Glutamatergic neuron (in vitro differentiated cells): ENCODE results near the gene CNNM3. TPM values are rescaled to one million over a fixed set of nuclear protein-coding genes. Genes with fewer than 3 reads are reported as not detected.
"Not testable (repeated sequence)": the region's sequence is repeated elsewhere in the genome, so short reads cannot be mapped to it uniquely, and the experiment has no call there.

Source experiments
- DNase-seq: peaks from one replicate; pipeline ENCODE4 v3.0.0; 2022
- H3K27ac Mint-ChIP-seq: one replicate; pipeline ENCODE4 v1.8.0; 2020; ENCODE audit warnings: mild to moderate bottlenecking, mixed read lengths, inconsistent platforms; ENCODE audit not compliant: unreplicated experiment
- H3K27me3 Mint-ChIP-seq: one replicate; pipeline ENCODE4 v1.8.0; 2020; ENCODE audit warnings: mild to moderate bottlenecking, moderate library complexity, mixed read lengths, inconsistent platforms; ENCODE audit not compliant: unreplicated experiment
- H3K36me3 Mint-ChIP-seq: one replicate; pipeline ENCODE4 v1.8.0; 2020; ENCODE audit warnings: mild to moderate bottlenecking, mixed read lengths, inconsistent platforms; ENCODE audit not compliant: unreplicated experiment
- H3K4me1 Mint-ChIP-seq: one replicate; pipeline ENCODE4 v1.8.0; 2020; ENCODE audit warnings: mild to moderate bottlenecking, low read depth, mixed read lengths, inconsistent platforms; ENCODE audit not compliant: unreplicated experiment
- H3K4me3 Mint-ChIP-seq: one replicate; pipeline ENCODE4 v1.8.0; 2020; ENCODE audit warnings: mild to moderate bottlenecking, mixed read lengths, inconsistent platforms; ENCODE audit not compliant: unreplicated experiment
- H3K9me3 Mint-ChIP-seq: one replicate; pipeline ENCODE4 v1.8.0; 2020; ENCODE audit warnings: mild to moderate bottlenecking, moderate library complexity, mixed read lengths, inconsistent platforms; ENCODE audit not compliant: unreplicated experiment
- CTCF ChIP-seq: fragments of 200-600 bp; sonication (generic); IDR thresholded peaks from one replicate; pipeline ENCODE4 v1.5.0; 2021; ENCODE audit not compliant: partially characterized antibody, unreplicated experiment
- total RNA-seq: library from RNA; stranded (reverse); fragmentation: NEBNext Ultra II Directional; extraction: Animal tissue kit (Norgen Biotek cat#: 25700); gene quantifications from one replicate; pipeline ENCODE4 v1.2.1, GENCODE V29; 2021; ENCODE audit not compliant: unreplicated experiment

CNNM3 gene
- total RNA-seq, 1 donor from 2014 or later = 22.3 TPM

- TF ChIP-seq CTCF = no peak
- H3K27me3 Mint-ChIP-seq = peaks cover 4% of the 10 kb centered on the region
- no peak for DNase-seq
- H3K4me1 Mint-ChIP-seq = peaks cover 10% of the 10 kb centered on the region
- H3K27ac Mint-ChIP-seq = no peak overlapping the region
- no peaks in the 10 kb centered on the region for H3K36me3 Mint-ChIP-seq
- no peaks in the 10 kb centered on the region for H3K9me3 Mint-ChIP-seq
- H3K4me3 Mint-ChIP-seq = no peak overlapping the region
Observed at GRCh38 chr2:96792772-96793749, 23.0 kb upstream of the CNNM3 start.

GRCh38 chr2:96795076-96795475 lies 21.0 kb upstream of the CNNM3 start:
- no peak overlapping the region for H3K27ac Mint-ChIP-seq
- no peaks in the 10 kb centered on the region for H3K36me3 Mint-ChIP-seq
- H3K4me1 Mint-ChIP-seq = peaks cover 13% of the 10 kb centered on the region
- no peak for TF ChIP-seq CTCF
- H3K27me3 Mint-ChIP-seq = peaks cover 2% of the 10 kb centered on the region
- H3K4me3 Mint-ChIP-seq = no peak overlapping the region
- no peaks in the 10 kb centered on the region for H3K9me3 Mint-ChIP-seq
- DNase-seq = no peak

GRCh38 chr2:96796497-96796896 lies 19.6 kb upstream of the CNNM3 start:
- not testable (repeated sequence) for H3K27me3 Mint-ChIP-seq, H3K9me3 Mint-ChIP-seq, DNase-seq, H3K36me3 Mint-ChIP-seq, H3K4me3 Mint-ChIP-seq, H3K27ac Mint-ChIP-seq
- H3K4me1 Mint-ChIP-seq = peaks cover 13% of the 10 kb centered on the region

GRCh38 chr2:96797066-96797625 lies 18.9 kb upstream of the CNNM3 start:
- H3K9me3 Mint-ChIP-seq = no peaks in the 10 kb centered on the region
- no peaks in the 10 kb centered on the region for H3K36me3 Mint-ChIP-seq
- DNase-seq = no peak
- no peak for TF ChIP-seq CTCF
- H3K4me3 Mint-ChIP-seq = no peak overlapping the region
- H3K4me1 Mint-ChIP-seq = peaks cover 13% of the 10 kb centered on the region
- H3K27ac Mint-ChIP-seq = no peak overlapping the region
- peaks cover 2% of the 10 kb centered on the region for H3K27me3 Mint-ChIP-seq

- Mint-ChIP-seq H3K9me3 (peaks cover 3% of the 10 kb centered on the region), H3K4me1 (peaks cover 8% of the 10 kb centered on the region), H3K4me3 (no peak overlapping the region), H3K36me3 (no peaks in the 10 kb centered on the region), H3K27me3 (no peaks in the 10 kb centered on the region), H3K27ac (no peak overlapping the region)
- no peak for DNase-seq
- no peak for TF ChIP-seq CTCF
Observed at GRCh38 chr2:96798733-96799622, 17.1 kb upstream of the CNNM3 start.
